Upper lobe of left lung (tissue), 6 donors: ENCODE measurements around the gene FUCA2. TPM values are rescaled to one million over a fixed set of nuclear protein-coding genes. Genes with fewer than 3 reads are reported as not detected.

Source experiments
- ATAC-seq, 2 donors: fragments of 200-7000 bp; cut with Tn5 transposase; one replicate each; pipeline ENCODE4 v1.9.1; 2022; ENCODE audit warnings: mild to moderate bottlenecking in 2 of 2, moderate library complexity in 2 of 2; ENCODE audit not compliant: low FRiP score in 2 of 2
- DNase-seq, 2 donors: peaks; one replicate each; pipeline ENCODE4 v3.0.0-alpha.2; 2019 to 2020
- H3K27ac ChIP-seq, 4 donors: fragments of 200-600 bp; sonication (generic); one replicate each; pipeline ENCODE4 v1.5.1; 2016 to 2019
- H3K27me3 ChIP-seq, 4 donors: fragments of 200-600 bp; sonication (generic); one replicate each; pipeline ENCODE4 v1.5.1; 2017 to 2019
- H3K36me3 ChIP-seq, 4 donors: fragments of 200-600 bp; sonication (generic); one replicate each; pipeline ENCODE4 v1.5.1; 2016 to 2019
- H3K4me1 ChIP-seq, 4 donors: fragments of 200-600 bp; sonication (generic); one replicate each; pipeline ENCODE4 v1.5.1; 2018 to 2019
- H3K4me3 ChIP-seq, 4 donors: fragments of 200-600 bp; sonication (generic); one replicate each; pipeline ENCODE4 v1.5.1; 2017 to 2019; ENCODE audit warnings: mild to moderate bottlenecking in 2 of 4, moderate library complexity in 1 of 4
- H3K9me3 ChIP-seq, 4 donors: fragments of 200-600 bp; sonication (generic); one replicate each; pipeline ENCODE4 v1.5.1; 2018 to 2019
- CTCF ChIP-seq, 6 experiments: fragments of 450-650 bp in 4 of 6; fragments of 200-600 bp in 2 of 6; sonication (generic) in 2 of 6; IDR thresholded peaks; one replicate each; pipeline ENCODE4 v1.5.1; 2016 to 2019; ENCODE audit warnings: antibody characterized with exemption in 6 of 6
- EP300 ChIP-seq, 4 donors: sonication (generic); formaldehyde crosslinking; IDR thresholded peaks; one replicate each; pipeline ENCODE4 v1.5.1; 2017; ENCODE audit warnings: antibody characterized with exemption in 4 of 4, control low read depth in 2 of 4
- POLR2A ChIP-seq, 4 donors: fragments of 450-650 bp; IDR thresholded peaks; one replicate each; pipeline ENCODE4 v1.5.1; 2016 to 2017; ENCODE audit warnings: antibody characterized with exemption in 4 of 4, mild to moderate bottlenecking in 2 of 4
- POLR2AphosphoS5 ChIP-seq, 2 donors: sonication (generic); formaldehyde crosslinking; IDR thresholded peaks; one replicate each; pipeline ENCODE4 v1.5.1; 2017; ENCODE audit warnings: antibody characterized with exemption in 2 of 2
- WGBS, 2 donors: methylation state at CpG; one replicate each; pipeline ENCODE4 v1.1.5; 2017 to 2018; 5-methylcytosine and 5-hydroxymethylcytosine counted together
- total RNA-seq, 6 donors: library from RNA; depleted of rRNA in 4 of 6; stranded (reverse); fragments of >200 nt in 4 of 6; gene quantifications; one replicate each; pipeline versions ENCODE4 v1.1.0 to v1.2.1, GENCODE V29; 2016 to 2021
- donor health status: DM: no; HTN: no; CAD: no; lungs with moderate emphysema.
- donor health status: DM: no; HTN: yes; CAD: no; lungs with severe emphysema.

The FUCA2 gene
- total RNA-seq, 6 donors from 2014 or later = 23.1 to 69.9 (median 34.2) TPM

- no peak overlapping the region for H3K4me3 ChIP-seq
- WGBS, 2 donors = 93 to 95% methylated on average over 7 of the region's 7 CpGs
These were observed 26.9 kb upstream of the FUCA2 start for GRCh38 chr6:143538374-143538773.

GRCh38 chr6:143536866-143537691 lies 25.6 kb upstream of the FUCA2 start:
- peak; percentile 68 to 92 for DNase-seq
- peak overlapping the region; percentile 59 to 86 (median 69) for H3K27ac ChIP-seq
- H3K27me3 ChIP-seq = no peaks in the 10 kb centered on the region
- peak; percentile 76 to 85 for ATAC-seq
- 0 to 2% methylated on average over 3 to 63 of the region's 103 CpGs for WGBS, 2 donors
- peak overlapping the region; percentile 57 to 72 (median 66) for H3K4me3 ChIP-seq
- no peaks in the 10 kb centered on the region for H3K36me3 ChIP-seq
- H3K9me3 ChIP-seq = no peaks in the 10 kb centered on the region
- peaks cover 6 to 18% (median 13%) of the 10 kb centered on the region in 4 donors for H3K4me1 ChIP-seq
- TF ChIP-seq CTCF (IDR thresholded peaks at IDR 0.05) = peak in 4 of 6 experiments; percentile 14 to 43 (median 28)
- no peak for TF ChIP-seq POLR2A (IDR thresholded peaks at IDR 0.05)

More at GRCh38 chr6:143538374-143538773, 26.9 kb upstream of the FUCA2 start:
- ATAC-seq (no peak), DNase-seq (no peak)
- Histone ChIP-seq H3K4me1 (peaks cover 6 to 18% (median 13%) of the 10 kb centered on the region in 4 donors), H3K9me3 (no peaks in the 10 kb centered on the region), H3K36me3 (no peaks in the 10 kb centered on the region), H3K27ac (no peak overlapping the region), H3K27me3 (no peaks in the 10 kb centered on the region)
- TF ChIP-seq EP300 (IDR thresholded peaks at IDR 0.05) = no peak
- TF ChIP-seq CTCF (IDR thresholded peaks at IDR 0.05) = no peak
- TF ChIP-seq POLR2A (IDR thresholded peaks at IDR 0.05) = no peak
- TF ChIP-seq POLR2AphosphoS5 (IDR thresholded peaks at IDR 0.05) = no peak

GRCh38 chr6:143536461-143536865 lies 24.9 kb upstream of the FUCA2 start:
- TF ChIP-seq POLR2A (IDR thresholded peaks at IDR 0.05) (no peak), POLR2AphosphoS5 (IDR thresholded peaks at IDR 0.05) (no peak), CTCF (IDR thresholded peaks at IDR 0.05) (no peak), EP300 (IDR thresholded peaks at IDR 0.05) (no peak)
- DNase-seq (peak; percentile 58 to 91), ATAC-seq (peak; percentile 71 to 86)
- H3K4me3 ChIP-seq = peak overlapping the region; percentile 46 to 72 (median 66)
- H3K9me3 ChIP-seq = no peaks in the 10 kb centered on the region
- WGBS, 2 donors = 2 to 6% methylated on average over 5 to 27 of the region's 27 CpGs
- no peaks in the 10 kb centered on the region for H3K36me3 ChIP-seq
- H3K27ac ChIP-seq = peak overlapping the region; percentile 59 to 86 (median 69)
- no peaks in the 10 kb centered on the region for H3K27me3 ChIP-seq
- peaks cover 6 to 18% (median 13%) of the 10 kb centered on the region in 4 donors for H3K4me1 ChIP-seq

- H3K36me3 ChIP-seq = no peaks in the 10 kb centered on the region
- 58 to 72% methylated on average over 5 of the region's 5 CpGs for WGBS, 2 donors
- no peaks in the 10 kb centered on the region for H3K9me3 ChIP-seq
- no peak overlapping the region for H3K4me3 ChIP-seq
- DNase-seq (no peak), ATAC-seq (no peak)
- no peak overlapping the region for H3K27ac ChIP-seq
- peaks cover 6 to 18% (median 13%) of the 10 kb centered on the region in 4 donors for H3K4me1 ChIP-seq
- TF ChIP-seq EP300 (IDR thresholded peaks at IDR 0.05) (no peak), POLR2A (IDR thresholded peaks at IDR 0.05) (no peak), CTCF (IDR thresholded peaks at IDR 0.05) (no peak), POLR2AphosphoS5 (IDR thresholded peaks at IDR 0.05) (no peak)
- no peaks in the 10 kb centered on the region for H3K27me3 ChIP-seq
These were observed 23.7 kb upstream of the FUCA2 start for GRCh38 chr6:143535189-143535614.
